Body of pancreas (tissue), 4 donors: Measurements from ENCODE around the gene NTSR1. TPM values are rescaled to one million over a fixed set of nuclear protein-coding genes. Genes with fewer than 3 reads are reported as not detected.

Source experiments
- ATAC-seq: fragments of 150-250 bp; one replicate; pipeline ENCODE4 v1.9.1; 2016
- DNase-seq, 4 donors: peaks; one replicate each; pipeline ENCODE4 v3.0.0-alpha.2; 2019
- H3K27ac ChIP-seq, 4 donors: fragments of 200-600 bp; sonication (generic); 1 replicate in 3 of 4; 2 replicates in 1 of 4; pipeline versions ENCODE4 v1.5.1 to v1.6.1; 2016 to 2019; ENCODE audit warnings: mild to moderate bottlenecking in 1 of 4, mixed read lengths in 1 of 4, moderate library complexity in 1 of 4
- H3K27me3 ChIP-seq, 2 donors: fragments of 200-600 bp; sonication (generic); one replicate each; pipeline ENCODE4 v1.6.0; 2016; ENCODE audit warnings: mild to moderate bottlenecking in 1 of 2
- H3K36me3 ChIP-seq, 2 donors: fragments of 200-600 bp; sonication (generic); replicated peaks in 1 of 2; 2 replicates each; pipeline ENCODE4 v1.5.1; 2016; ENCODE audit warnings: low read depth in 2 of 2; ENCODE audit not compliant: insufficient read depth in 1 of 2
- H3K4me1 ChIP-seq: fragments of 200-600 bp; sonication (generic); one replicate; pipeline ENCODE4 v1.6.0; 2016
- H3K4me3 ChIP-seq, 2 donors: fragments of 200-600 bp; sonication (generic); 1 replicate in 1 of 2; 2 replicates in 1 of 2; pipeline ENCODE4 v1.5.1; 2016 to 2019
- H3K9me3 ChIP-seq, 3 donors: fragments of 200-600 bp; sonication (generic); 1 replicate in 2 of 3; 2 replicates in 1 of 3; pipeline ENCODE4 v1.5.1; 2016
- POLR2A ChIP-seq, 3 donors: fragments of 450-650 bp; IDR thresholded peaks; one replicate each; pipeline ENCODE4 v1.6.1; 2016; ENCODE audit warnings: antibody characterized with exemption in 3 of 3, mild to moderate bottlenecking in 2 of 3
- WGBS, 2 donors: methylation state at CpG; one replicate each; pipeline ENCODE4 v1.1.5; 2017; 5-methylcytosine and 5-hydroxymethylcytosine counted together
- intact Hi-C: fragments of 100-400 bp; cut with DNase I; formaldehyde crosslinking; loops from one replicate; pipeline ENCODE4 v1.15.1; 2023
- total RNA-seq, 2 donors: library from RNA; depleted of rRNA; stranded (reverse); fragments of >200 nt; gene quantifications; one replicate each; pipeline ENCODE4 v1.1.0, GENCODE V29; 2016
- TF ChIP-seq, protein P1 (sequence below), 7 experiments: fragments of 450-650 bp in 4 of 7; fragments of 200-600 bp in 3 of 7; sonication (generic) in 3 of 7; IDR thresholded peaks; one replicate each; pipeline ENCODE4 v1.5.1; 2016 to 2019; ENCODE audit warnings: antibody characterized with exemption in 7 of 7

The NTSR1 gene
- total RNA-seq, 2 donors from 2014 or later = not detected

DNA sequence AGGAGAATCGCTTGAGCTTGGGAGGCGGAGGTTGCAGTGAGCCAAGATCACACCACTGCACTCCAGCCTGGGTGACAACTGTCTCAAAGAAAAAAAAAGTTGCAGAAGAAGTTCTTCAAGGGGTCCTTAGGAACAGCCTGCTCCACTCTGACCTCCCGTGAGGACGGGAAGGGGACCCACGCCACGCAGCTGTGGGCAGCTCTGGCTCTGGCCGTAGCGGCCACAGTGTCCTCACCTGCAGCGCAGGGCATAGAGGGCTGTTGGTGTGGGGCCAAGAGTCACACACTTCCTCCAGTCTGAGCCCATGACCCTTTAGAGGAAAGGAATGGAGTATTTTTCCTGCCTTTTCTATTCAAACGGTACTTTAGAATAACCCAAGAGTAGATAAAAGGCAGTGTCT, 5.4 kb downstream of the NTSR1 start:
- ATAC-seq (no peak), DNase-seq (no peak)
- no peak overlapping the region for H3K27ac ChIP-seq
- peaks cover 0 to 12% of the 10 kb centered on the region in 2 donors for H3K27me3 ChIP-seq
- 78 to 88% methylated on average over 10 of the region's 10 CpGs for whole genome bisulfite sequencing, 2 donors
- intact Hi-C loops = no loop called here
- no peaks in the 10 kb centered on the region for H3K36me3 ChIP-seq
- no peak overlapping the region for H3K4me3 ChIP-seq
- TF ChIP-seq POLR2A (IDR thresholded peaks at IDR 0.05) = no peak
- TF ChIP-seq, protein P1, sequence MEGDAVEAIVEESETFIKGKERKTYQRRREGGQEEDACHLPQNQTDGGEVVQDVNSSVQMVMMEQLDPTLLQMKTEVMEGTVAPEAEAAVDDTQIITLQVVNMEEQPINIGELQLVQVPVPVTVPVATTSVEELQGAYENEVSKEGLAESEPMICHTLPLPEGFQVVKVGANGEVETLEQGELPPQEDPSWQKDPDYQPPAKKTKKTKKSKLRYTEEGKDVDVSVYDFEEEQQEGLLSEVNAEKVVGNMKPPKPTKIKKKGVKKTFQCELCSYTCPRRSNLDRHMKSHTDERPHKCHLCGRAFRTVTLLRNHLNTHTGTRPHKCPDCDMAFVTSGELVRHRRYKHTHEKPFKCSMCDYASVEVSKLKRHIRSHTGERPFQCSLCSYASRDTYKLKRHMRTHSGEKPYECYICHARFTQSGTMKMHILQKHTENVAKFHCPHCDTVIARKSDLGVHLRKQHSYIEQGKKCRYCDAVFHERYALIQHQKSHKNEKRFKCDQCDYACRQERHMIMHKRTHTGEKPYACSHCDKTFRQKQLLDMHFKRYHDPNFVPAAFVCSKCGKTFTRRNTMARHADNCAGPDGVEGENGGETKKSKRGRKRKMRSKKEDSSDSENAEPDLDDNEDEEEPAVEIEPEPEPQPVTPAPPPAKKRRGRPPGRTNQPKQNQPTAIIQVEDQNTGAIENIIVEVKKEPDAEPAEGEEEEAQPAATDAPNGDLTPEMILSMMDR (IDR thresholded peaks at IDR 0.05) = no peak
- peaks cover 1% of the 10 kb centered on the region for H3K4me1 ChIP-seq
- H3K9me3 ChIP-seq = no peaks in the 10 kb centered on the region

DNA sequence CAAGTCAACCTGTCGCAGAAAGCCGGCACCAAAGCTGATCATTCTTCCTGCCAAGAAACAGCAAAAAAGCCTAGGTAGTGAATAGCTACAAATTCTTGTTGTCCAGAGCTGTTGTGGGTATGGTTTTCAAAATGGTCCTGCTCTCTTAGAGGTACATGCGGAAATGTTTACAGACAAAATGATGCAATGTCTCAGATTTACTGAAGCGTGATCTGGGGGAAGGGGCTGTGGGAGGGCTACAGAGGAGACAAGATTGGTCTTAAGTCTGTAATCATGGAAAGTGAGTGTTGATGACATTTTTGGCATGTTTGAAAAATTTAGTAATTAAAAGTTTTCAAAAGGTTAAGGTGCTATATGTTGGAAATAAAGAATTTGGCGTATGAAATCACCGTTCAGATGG, 6.2 kb downstream of the NTSR1 start:
- 70 to 74% methylated on average over 6 of the region's 6 CpGs for WGBS, 2 donors
- Histone ChIP-seq H3K4me1 (no peaks in the 10 kb centered on the region), H3K36me3 (no peaks in the 10 kb centered on the region), H3K9me3 (no peaks in the 10 kb centered on the region), H3K4me3 (no peak overlapping the region), H3K27me3 (peaks cover 0 to 10% of the 10 kb centered on the region in 2 donors), H3K27ac (no peak overlapping the region)
- ATAC-seq (no peak), DNase-seq (no peak)
- intact Hi-C loops = no loop called here
- TF ChIP-seq POLR2A (IDR thresholded peaks at IDR 0.05) = no peak
- TF ChIP-seq, protein P1 (IDR thresholded peaks at IDR 0.05) = no peak

DNA sequence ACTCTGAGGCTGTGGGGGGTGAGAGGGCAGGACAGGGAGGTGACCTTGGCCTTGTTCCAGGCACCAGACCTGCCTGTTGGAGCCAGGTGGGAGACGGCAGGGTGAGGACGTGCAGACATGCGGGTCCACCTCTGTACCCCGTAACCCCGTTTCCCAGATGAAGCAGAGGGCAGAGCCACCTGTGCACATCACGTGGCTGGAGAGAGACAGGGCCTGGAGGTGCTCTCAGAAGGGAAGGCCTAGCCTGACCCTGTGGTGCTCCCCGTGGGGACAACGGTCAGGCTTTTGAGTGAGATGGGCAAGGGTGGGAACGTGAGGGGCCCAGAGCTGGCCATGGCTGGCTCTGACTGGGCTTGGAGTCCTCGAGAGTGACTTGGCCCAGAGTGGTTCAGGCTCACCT, 6.6 kb downstream of the NTSR1 start:
- 59% methylated on average over 10 of the region's 10 CpGs for WGBS, 2 donors
- Histone ChIP-seq H3K4me3 (no peak overlapping the region), H3K4me1 (no peaks in the 10 kb centered on the region), H3K9me3 (no peaks in the 10 kb centered on the region), H3K27me3 (peaks cover 0 to 6% of the 10 kb centered on the region in 2 donors), H3K27ac (no peak overlapping the region), H3K36me3 (no peaks in the 10 kb centered on the region)
- intact Hi-C loops = no loop called here
- ATAC-seq (no peak), DNase-seq (no peak)
- TF ChIP-seq, protein P1 (IDR thresholded peaks at IDR 0.05) = no peak
- no peak for TF ChIP-seq POLR2A (IDR thresholded peaks at IDR 0.05)

DNA sequence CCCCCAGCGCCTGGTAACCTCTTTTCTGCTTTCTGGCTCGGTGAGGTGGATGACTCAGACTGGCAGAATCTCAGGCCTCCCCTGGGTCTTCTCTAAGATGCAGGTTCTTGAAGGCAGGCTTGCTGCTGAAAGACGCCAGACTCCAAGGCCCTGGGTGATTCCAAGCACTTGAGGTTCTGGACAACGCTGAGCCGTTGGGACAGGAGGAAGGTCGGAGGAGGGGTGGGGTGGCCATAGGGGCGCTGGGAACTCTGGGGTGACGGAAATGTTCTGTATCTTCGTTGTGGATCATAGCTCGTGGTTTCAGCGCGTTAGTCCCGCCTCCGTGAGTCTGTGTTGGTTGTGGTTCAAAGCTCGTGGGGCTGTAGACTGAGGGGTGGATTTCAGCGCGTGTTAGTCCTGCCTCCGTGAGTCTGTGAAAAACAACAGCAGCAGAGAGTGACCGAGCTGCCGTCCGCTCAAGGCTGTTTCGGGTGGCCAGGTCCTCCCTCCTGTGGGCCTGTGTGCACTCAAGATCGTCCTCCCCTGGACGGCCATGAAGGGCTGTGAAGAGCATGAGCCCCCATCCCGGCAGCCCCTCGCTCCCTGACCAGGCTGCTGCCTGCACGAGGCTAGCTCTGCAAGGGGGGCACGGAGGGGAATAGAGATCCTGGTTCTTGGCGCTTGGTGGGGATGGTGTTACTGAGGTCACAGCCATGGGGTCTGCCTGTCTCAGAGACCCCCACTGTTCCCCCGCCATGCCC, 7.7 kb downstream of the NTSR1 start:
- intact Hi-C loops = no loop called here
- H3K4me3 ChIP-seq = no peak overlapping the region
- no peaks in the 10 kb centered on the region for H3K36me3 ChIP-seq
- H3K27ac ChIP-seq = no peak overlapping the region
- DNase-seq (no peak), ATAC-seq (no peak)
- H3K4me1 ChIP-seq = no peaks in the 10 kb centered on the region
- TF ChIP-seq POLR2A (IDR thresholded peaks at IDR 0.05) = no peak
- TF ChIP-seq, protein P1 (IDR thresholded peaks at IDR 0.05) = no peak
- H3K27me3 ChIP-seq = no peaks in the 10 kb centered on the region
- WGBS, 2 donors = 45 to 50% methylated on average over 19 to 30 of the region's 30 CpGs
- H3K9me3 ChIP-seq = peaks cover 0 to 3% (median 0%) of the 10 kb centered on the region in 3 donors

DNA sequence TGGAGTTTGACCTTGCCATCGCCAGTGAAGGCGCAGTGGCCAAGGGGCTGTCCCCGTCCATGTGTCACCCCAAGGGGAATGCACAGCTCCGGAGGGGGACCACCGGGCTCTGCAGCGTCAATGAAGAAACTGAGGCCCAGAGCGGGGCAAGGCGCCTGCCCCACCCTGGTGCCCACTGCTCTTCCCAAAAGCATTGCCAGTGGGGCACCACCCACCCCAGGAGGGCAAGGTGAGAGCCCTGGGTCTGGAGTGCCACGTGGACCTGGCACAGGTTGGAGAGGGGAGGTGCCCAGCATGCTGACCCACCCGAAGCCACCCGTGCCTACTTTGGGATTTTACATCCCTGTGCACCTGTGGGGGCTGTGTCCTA, 8.3 kb downstream of the NTSR1 start:
- Histone ChIP-seq H3K4me1 (no peaks in the 10 kb centered on the region), H3K36me3 (no peaks in the 10 kb centered on the region), H3K9me3 (peaks cover 0 to 7% (median 0%) of the 10 kb centered on the region in 3 donors), H3K27ac (no peak overlapping the region), H3K27me3 (no peaks in the 10 kb centered on the region), H3K4me3 (no peak overlapping the region)
- TF ChIP-seq, protein P1 (IDR thresholded peaks at IDR 0.05) = no peak
- TF ChIP-seq POLR2A (IDR thresholded peaks at IDR 0.05) = no peak
- DNase-seq = no peak
- intact Hi-C loops = no loop called here
- ATAC-seq = no peak
- 78% methylated on average over 8 of the region's 11 CpGs; no CpG with 5 or more reads in 1 of the 2 donors for WGBS, 2 donors
